IMR-90 (cell line): Measurements from ENCODE around the gene TRIM33. TPM values are rescaled to one million over a fixed set of nuclear protein-coding genes. Genes with fewer than 3 reads are reported as not detected.

Experiments
- ATAC-seq: fragments of 200-7000 bp; cut with Tn5 transposase; 2 replicates; pipeline ENCODE4 v1.9.1; 2020; ENCODE audit warnings: low read depth, mild to moderate bottlenecking, moderate library complexity
- BruUV-seq: library from RNA; stranded (reverse); fragments of 400-500 nt; replicated peaks from 2 replicates; lab custom pipeline; 2021; lab: Mats Ljungman, UMichigan
- CTCF ChIA-PET: fragments of 300-600 bp; formaldehyde crosslinking; extraction: SDS; loops from one replicate; lab custom pipeline; 2021; ENCODE audit warnings: antibody characterized with exemption; lab: Yijun Ruan, JAX
- POLR2A ChIA-PET: fragments of 300-600 bp; sonication (Branson Sonifier 250); formaldehyde crosslinking; loops from one replicate; lab custom pipeline; 2022; ENCODE audit warnings: antibody characterized with exemption; ENCODE audit not compliant: unreplicated experiment; lab: Charles Lee
- DNase-seq: peaks from one replicate; pipeline ENCODE4 v3.0.0; 2013
- H2AFZ ChIP-seq: replicated peaks from 2 replicates; pipeline ENCODE3; 2013; ENCODE audit warnings: low read length, mild to moderate bottlenecking; ENCODE audit not compliant: poor library complexity
- H2AK5ac ChIP-seq: 2 replicates; pipeline ENCODE4 v1.6.1; 2013; ENCODE audit warnings: low read depth, low read length, inconsistent platforms
- H2AK9ac ChIP-seq: replicated peaks from 2 replicates; pipeline ENCODE3; 2013; ENCODE audit warnings: mild to moderate bottlenecking, low read depth, low read length, moderate library complexity; ENCODE audit not compliant: poor library complexity
- H2BK120ac ChIP-seq: 2 replicates; pipeline ENCODE4 v1.6.1; 2013; ENCODE audit warnings: low read depth, low read length, inconsistent platforms
- H2BK15ac ChIP-seq: 3 replicates; pipeline ENCODE4 v1.6.1; 2013; ENCODE audit warnings: low read depth, low read length, inconsistent platforms
- H2BK20ac ChIP-seq: 2 replicates; pipeline ENCODE4 v1.6.1; 2013; ENCODE audit warnings: low read depth, mild to moderate bottlenecking, inconsistent platforms, low read length, moderate library complexity
- H2BK5ac ChIP-seq: 2 replicates; pipeline ENCODE4 v1.6.1; 2013; ENCODE audit warnings: mild to moderate bottlenecking, low read depth, low read length, inconsistent platforms; ENCODE audit not compliant: poor library complexity, severe bottlenecking
- H3K14ac ChIP-seq: replicated peaks from 2 replicates; pipeline ENCODE4 v1.6.1; 2013; ENCODE audit warnings: low read depth, low read length, inconsistent platforms
- H3K18ac ChIP-seq: 2 replicates; pipeline ENCODE4 v1.6.1; 2013; ENCODE audit warnings: low read depth, low read length, control low read depth
- H3K23ac ChIP-seq: 2 replicates; pipeline ENCODE4 v1.6.1; 2013; ENCODE audit warnings: low read depth, low read length, inconsistent platforms
- H3K27ac ChIP-seq: 2 replicates; pipeline ENCODE4 v1.5.1; 2013; ENCODE audit warnings: mild to moderate bottlenecking, control low read depth, low read length; ENCODE audit not compliant: insufficient read depth
- H3K27me3 ChIP-seq: 2 replicates; pipeline ENCODE4 v1.6.1; 2013; ENCODE audit warnings: low read length; ENCODE audit not compliant: control insufficient read depth, insufficient read depth
- H3K36me3 ChIP-seq: 2 replicates; pipeline ENCODE4 v1.6.1; 2013; ENCODE audit warnings: low read length, mixed read lengths; ENCODE audit not compliant: control insufficient read depth, insufficient read depth
- H3K4ac ChIP-seq: 2 replicates; pipeline ENCODE4 v1.6.1; 2013; ENCODE audit warnings: low read depth, low read length, inconsistent platforms
- H3K4me1 ChIP-seq: 2 replicates; pipeline ENCODE4 v1.6.1; 2013; ENCODE audit warnings: low read length, mixed read lengths; ENCODE audit not compliant: control insufficient read depth, insufficient read depth
- H3K4me2 ChIP-seq: 2 replicates; pipeline ENCODE4 v1.6.1; 2013; ENCODE audit warnings: low read depth, mild to moderate bottlenecking, control low read depth, low read length, moderate library complexity
- H3K4me3 ChIP-seq: 2 replicates; pipeline ENCODE4 v1.5.1; 2013; ENCODE audit warnings: low read depth, mild to moderate bottlenecking, control low read depth, low read length, moderate library complexity; ENCODE audit not compliant: insufficient read depth
- H3K56ac ChIP-seq: 2 replicates; pipeline ENCODE4 v1.6.1; 2013; ENCODE audit warnings: low read length, inconsistent platforms; ENCODE audit not compliant: insufficient read depth; ENCODE audit errors: extremely low read depth
- H3K79me1 ChIP-seq, 2 experiments: 2 replicates each; pipeline ENCODE4 v1.6.1; 2013; ENCODE audit warnings: low read length in 2 of 2, inconsistent platforms in 1 of 2, low read depth in 1 of 2
- H3K9ac ChIP-seq: 2 replicates; pipeline ENCODE4 v1.6.1; 2013; ENCODE audit warnings: low read depth, low read length, control low read depth
- H3K9me1 ChIP-seq: 2 replicates; pipeline ENCODE4 v1.6.1; 2013; ENCODE audit warnings: low read length, inconsistent platforms; ENCODE audit not compliant: insufficient read depth
- H3K9me3 ChIP-seq: 2 replicates; pipeline ENCODE4 v1.6.1; 2013; ENCODE audit warnings: low read length; ENCODE audit not compliant: control insufficient read depth, insufficient read depth
- H4K20me1 ChIP-seq: 2 replicates; pipeline ENCODE4 v1.6.1; 2013; ENCODE audit warnings: low read length, inconsistent platforms; ENCODE audit not compliant: insufficient read depth
- H4K5ac ChIP-seq: 2 replicates; pipeline ENCODE4 v1.6.1; 2013; ENCODE audit warnings: mild to moderate bottlenecking, low read depth, low read length, control low read depth
- H4K8ac ChIP-seq, 2 experiments: 2 replicates each; pipeline ENCODE4 v1.6.1; 2013; ENCODE audit warnings: low read depth in 2 of 2, low read length in 2 of 2, control low read depth in 1 of 2, inconsistent platforms in 1 of 2
- H4K91ac ChIP-seq: 2 replicates; pipeline ENCODE4 v1.6.1; 2013; ENCODE audit warnings: low read depth, low read length, inconsistent platforms; ENCODE audit not compliant: insufficient read depth
- ELK1 ChIP-seq: fragments of 150-350 bp; IDR thresholded peaks from 2 replicates; pipeline ENCODE4 v1.6.1; 2016; ENCODE audit warnings: low read depth, mild to moderate bottlenecking, low read length, moderate library complexity, borderline replicate concordance
- MAZ ChIP-seq: IDR thresholded peaks from 2 replicates; pipeline ENCODE4 v1.6.1; 2012; ENCODE audit warnings: low read depth, mild to moderate bottlenecking, low read length, improper control_type of control experiment, moderate library complexity, borderline replicate concordance
- NFE2L2 ChIP-seq: fragments of 150-350 bp; IDR thresholded peaks from 2 replicates; pipeline ENCODE4 v1.6.1; 2016; ENCODE audit warnings: low read depth, mild to moderate bottlenecking, low read length
- RAD21 ChIP-seq: IDR thresholded peaks from 2 replicates; pipeline ENCODE4 v1.6.1; 2012; ENCODE audit warnings: low read length, improper control_type of control experiment
- RCOR1 ChIP-seq: IDR thresholded peaks from 2 replicates; pipeline ENCODE4 v1.6.1; 2012; ENCODE audit warnings: mild to moderate bottlenecking, low read length, improper control_type of control experiment; ENCODE audit not compliant: insufficient replicate concordance
- SMC3 ChIP-seq: fragments of 150-350 bp; IDR thresholded peaks from 2 replicates; pipeline ENCODE4 v1.6.1; 2016; ENCODE audit warnings: low read depth, mild to moderate bottlenecking, antibody characterized with exemption, low read length, moderate library complexity
- USF2 ChIP-seq: fragments of 150-350 bp; IDR thresholded peaks from 2 replicates; pipeline ENCODE4 v1.6.1; 2017; ENCODE audit warnings: mild to moderate bottlenecking, antibody characterized with exemption, low read length, low read depth
- WGBS, 2 experiments: methylation state at CpG; one replicate each; pipeline versions ENCODE4 v1.1.5 to v1.1.7; 2013; ENCODE audit warnings: missing lambda C conversion rate in 2 of 2; ENCODE audit not compliant: insufficient read length in 1 of 2; ENCODE audit errors: extremely low coverage in 2 of 2; 5-methylcytosine and 5-hydroxymethylcytosine counted together
- dilution Hi-C: fragments of 300-500 bp; cut with HindIII; formaldehyde crosslinking; loops from one replicate; pipeline ENCODE4 v1.14.3; 2018; ENCODE audit warnings: low sequenced_read_pairs; ENCODE audit not compliant: unreplicated experiment
- in situ Hi-C: fragments of 300-500 bp; cut with MboI; formaldehyde crosslinking; loops from 3 replicates; pipeline ENCODE4 v1.14.3; 2019; ENCODE audit warnings: low sequenced_read_pairs, inconsistent platforms, mixed read lengths
- intact Hi-C: fragments of 100-400 bp; cut with micrococcal nuclease; formaldehyde crosslinking; loops from 2 replicates; pipeline ENCODE4 v1.10.0; 2022
- polyA plus RNA-seq, 3 experiments: library from polyadenylated mRNA; depleted of rRNA; stranded (reverse); fragments of >200 nt; gene quantifications; 2 replicates each; pipeline ENCODE4 v1.2.3, GENCODE V29; 2012; ENCODE audit warnings: low replicate concordance in 1 of 3
- total RNA-seq: library from RNA; depleted of rRNA; stranded (reverse); fragments of >200 nt; gene quantifications from 2 replicates; pipeline ENCODE4 v1.2.3, GENCODE V29; 2012

TRIM33 gene
- total and polyA plus RNA-seq, 2 of the 4 experiments (the other 2 are of a cell fraction): 9.5 to 40.1 TPM

GRCh38 chr1:114536043-114536442 lies 25.0 kb upstream of the TRIM33 start:
- TF ChIP-seq SMC3 (no peak), RAD21 (no peak), USF2 (no peak), ELK1 (no peak), RCOR1 (no peak), MAZ (no peak), NFE2L2 (no peak)
- Histone ChIP-seq H3K4ac (no peak overlapping the region), H3K36me3 (no peaks in the 10 kb centered on the region), H2BK15ac (no peak overlapping the region), H3K4me3 (no peak overlapping the region), H3K9ac (no peak overlapping the region), H3K79me1 (no peaks in the 10 kb centered on the region), H3K4me2 (no peak overlapping the region), H3K27me3 (peaks cover 3% of the 10 kb centered on the region; the same call in 1 of the 2 replicates), H3K9me3 (no peaks in the 10 kb centered on the region), H2AK9ac (no peak overlapping the region), H4K20me1 (no peaks in the 10 kb centered on the region), H4K5ac (no peak overlapping the region), H2BK120ac (no peak overlapping the region), H2BK5ac (no peak overlapping the region), H4K8ac (no peak overlapping the region), H2AFZ (no peak overlapping the region), H3K23ac (no peak overlapping the region), H3K9me1 (no peaks in the 10 kb centered on the region; the same call in 1 of the 2 replicates), H3K27ac (no peak overlapping the region), H2BK20ac (no peak overlapping the region), H3K4me1 (no peaks in the 10 kb centered on the region), H3K18ac (no peak overlapping the region), H3K14ac (no peak overlapping the region), H2AK5ac (no peak overlapping the region), H4K91ac (no peak overlapping the region), H3K56ac (no peak overlapping the region)
- DNase-seq (no peak), ATAC-seq (no peak)
- in situ Hi-C loops: no loop called here
- dilution Hi-C loops: no loop called here
- BruUV-seq: no TSS peak
- WGBS, 2 experiments: 80% methylated on average over 2 of the region's 7 CpGs; no CpG with 5 or more reads in 1 of the 2 experiments
- ChIA-PET CTCF (interaction anchor here (0.6 kb wide), 1 partner anchor 185 kb away, joined by 3 read pairs; no protein-coding TSS in a partner anchor), POLR2A (no interaction called here)
- intact Hi-C loops: no loop called here
